Measurements from ENCODE around the gene DOP1A. TPM values are rescaled to one million over a fixed set of nuclear protein-coding genes. Genes with fewer than 3 reads are reported as not detected.
A peak's percentile ranks its signal among the peaks of the same experiment; 100 is the strongest.

The DOP1A gene
- polyA plus RNA-seq, 5 donors = 21.4 to 42.2 (median 37.7) TPM

GRCh38 chr6:83193747-83194566 is 126.5 kb downstream of the DOP1A start:
- DNase-seq = peak; percentile 12 to 22

GRCh38 chr6:83198486-83199172 is 131.2 kb downstream of the DOP1A start:
- DNase-seq = no peak

- no peak for DNase-seq
Measured at GRCh38 chr6:83199173-83199862, 131.8 kb downstream of the DOP1A start.

GRCh38 chr6:83199863-83200225 is 132.4 kb downstream of the DOP1A start:
- DNase-seq = no peak

- DNase-seq = no peak
Measured at GRCh38 chr6:83202031-83202430, 134.6 kb downstream of the DOP1A start.

- DNase-seq = peak; percentile 64 to 69
Measured at GRCh38 chr6:83215131-83216047, 147.9 kb downstream of the DOP1A start.

GRCh38 chr6:83216806-83217205 is 149.3 kb downstream of the DOP1A start:
- DNase-seq = no peak

Other genes starting within 250 kb of the DOP1A start
- 10 to 100 TPM in 2 of 5 donors, 1 to 10 TPM in 3; 7.3 to 12.8 (median 8.9) TPM for gene UBE3D, start 1.8 kb upstream of the DOP1A start, polyA plus RNA-seq (ENCODE audit: insufficient read depth in 1 of 5, insufficient read length in 5 of 5, low replicate concordance in 1 of 5)
- 10 to 100 TPM; 54.9 to 91.3 (median 79.7) TPM for gene PGM3, start 125.6 kb downstream of the DOP1A start, polyA plus RNA-seq (ENCODE audit: insufficient read depth in 1 of 5, insufficient read length in 5 of 5, low replicate concordance in 1 of 5)
- 1 to 10 TPM; 5.0 to 6.5 (median 5.4) TPM for gene RWDD2A, start 125.7 kb downstream of the DOP1A start, polyA plus RNA-seq (ENCODE audit: insufficient read depth in 1 of 5, insufficient read length in 5 of 5, low replicate concordance in 1 of 5)